Measurements from ENCODE around the gene GPM6B. TPM values are rescaled to one million over a fixed set of nuclear protein-coding genes. Genes with fewer than 3 reads are reported as not detected.

Gene GPM6B
- total and polyA plus RNA-seq, 7 donors, result 1.1 to 3.9 (median 2.5) TPM

GRCh38 chrX:13742397-13743176, 74.3 kb downstream of the GPM6B start:
- no peak for ATAC-seq
- H3K4me1 ChIP-seq, result no peaks in the 10 kb centered on the region
- H3K4me3 ChIP-seq, result no peak overlapping the region

GRCh38 chrX:13741695-13742094, 75.2 kb downstream of the GPM6B start:
- TF ChIP-seq CTCF (IDR thresholded peaks at IDR 0.05), result no peak
- intact Hi-C loops (cut with DNase I), result loop anchor here (5.0 to 10.0 kb wide), 2 partner anchors 79 to 237 kb away; no protein-coding TSS in a partner anchor
- 75 to 87% (median 77%) methylated on average over 6 of the region's 6 CpGs for whole genome bisulfite sequencing, 3 donors
- Histone ChIP-seq H3K9me3 (no peaks in the 10 kb centered on the region), H3K4me3 (no peak overlapping the region), H3K36me3 (ENCODE audit: insufficient read depth in 1 of 2, low read depth in 1 of 2) (peaks cover 0 to 54% of the 10 kb centered on the region in 2 donors), H3K27ac (no peak overlapping the region), H3K27me3 (ENCODE audit: insufficient read depth in 3 of 3, low read length in 2 of 3) (no peaks in the 10 kb centered on the region), H3K4me1 (no peaks in the 10 kb centered on the region)
- ATAC-seq (no peak), DNase-seq (no peak)

More at GRCh38 chrX:13742397-13743176, 74.3 kb downstream of the GPM6B start:
- WGBS, 3 donors, result 85 to 89% (median 87%) methylated on average over 13 of the region's 13 CpGs
- DNase-seq, result no peak
- Histone ChIP-seq H3K9me3 (no peaks in the 10 kb centered on the region), H3K27ac (no peak overlapping the region), H3K36me3 (ENCODE audit: insufficient read depth in 1 of 2, low read depth in 1 of 2) (peaks cover 0 to 57% of the 10 kb centered on the region in 2 donors), H3K27me3 (ENCODE audit: insufficient read depth in 3 of 3, low read length in 2 of 3) (no peaks in the 10 kb centered on the region)
- no peak for TF ChIP-seq CTCF (IDR thresholded peaks at IDR 0.05)
- intact Hi-C loops (cut with DNase I), result loop anchor here (5.0 to 10.0 kb wide), 2 partner anchors 80 to 238 kb away; no protein-coding TSS in a partner anchor

- Histone ChIP-seq H3K27me3 (ENCODE audit: insufficient read depth in 3 of 3, low read length in 2 of 3) (peaks cover 0 to 14% (median 0%) of the 10 kb centered on the region in 3 donors), H3K9me3 (no peaks in the 10 kb centered on the region), H3K4me1 (peaks cover 3% of the 10 kb centered on the region), H3K27ac (peak within 1 kb of the TSS; percentile 86), H3K4me3 (peak within 1 kb of the TSS; percentile 88), H3K36me3 (ENCODE audit: insufficient read depth in 1 of 2, low read depth in 1 of 2) (peaks cover 0 to 14% of the 10 kb centered on the region in 2 donors)
- DNase-seq, result peak; percentile 89 to 95
- no peak for TF ChIP-seq CTCF (IDR thresholded peaks at IDR 0.05)
- 0 to 1% (median 0%) methylated on average over 32 to 75 of the region's 75 CpGs for WGBS, 3 donors
- intact Hi-C loops (cut with DNase I), result loop anchor here in 1 of 2 donors (5.0 kb wide), 2 partner anchors 47 to 77 kb away; partner anchors contain the start of gene RAB9A
- peak; percentile 99 to 100 (median 100) for ATAC-seq
Measured at GRCh38 chrX:13734278-13735172, 82.4 kb downstream of the GPM6B start, which contains the start of the genes OFD1 and TRAPPC2. TSS of gene OFD1 (plus strand) at chrX:13734748. CDS start at chrX:13735072, 324 bp downstream. TSS of gene TRAPPC2 (minus strand) at chrX:13734620. CDS start at chrX:13719963, 14,657 bp downstream.

GRCh38 chrX:13733506-13733905, 83.4 kb downstream of the GPM6B start:
- H3K4me1 ChIP-seq, result peaks cover 3% of the 10 kb centered on the region
- no peak for TF ChIP-seq CTCF (IDR thresholded peaks at IDR 0.05)
- H3K4me3 ChIP-seq, result peak overlapping the region; percentile 88
- H3K27ac ChIP-seq, result peak overlapping the region; percentile 86
- DNase-seq (no peak), ATAC-seq (no peak)
- WGBS, 3 donors, result 11 to 37% (median 14%) methylated on average over 4 of the region's 4 CpGs
- peaks cover 0 to 14% (median 0%) of the 10 kb centered on the region in 3 donors for H3K27me3 ChIP-seq (ENCODE audit: insufficient read depth in 3 of 3, low read length in 2 of 3)
- H3K36me3 ChIP-seq (ENCODE audit: insufficient read depth in 1 of 2, low read depth in 1 of 2), result peaks cover 0 to 6% of the 10 kb centered on the region in 2 donors
- intact Hi-C loops (cut with DNase I), result loop anchor here in 1 of 2 donors (5.0 kb wide), 2 partner anchors 46 to 76 kb away; partner anchors contain the start of gene RAB9A
- no peaks in the 10 kb centered on the region for H3K9me3 ChIP-seq

All from psoas muscle (tissue), 8 donors.